Measurements from ENCODE around the gene DAZAP1.

DAZAP1 gene

DNA sequence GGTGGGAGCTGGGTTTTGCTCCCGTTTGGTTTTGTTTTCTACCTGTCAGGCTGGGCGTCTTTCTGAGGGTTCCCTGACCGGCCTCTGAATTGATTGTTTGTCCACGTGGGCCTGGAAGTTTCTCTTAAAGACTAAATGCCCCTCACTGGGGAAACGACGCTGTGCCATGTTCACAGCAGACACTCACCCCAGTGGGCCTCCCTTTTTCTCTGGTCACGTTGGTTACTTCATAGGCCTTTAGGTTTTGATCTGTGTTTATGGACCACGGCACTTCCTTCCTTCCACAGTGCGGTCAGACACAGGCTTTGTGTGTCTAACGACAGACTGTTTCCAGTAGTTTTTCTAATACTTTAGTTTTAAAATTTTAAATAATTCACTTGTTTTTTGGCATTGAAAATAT lies 43.8 kb upstream of the DAZAP1 start:
- no peak overlapping the region for H3K4ac ChIP-seq (ENCODE audit: low read depth, low read length)
- H3K4me2 ChIP-seq (ENCODE audit: low read length) = no peak overlapping the region
- H3K79me1 ChIP-seq (ENCODE audit: low read length) = no peaks in the 10 kb centered on the region
- H3K4me3 ChIP-seq (ENCODE audit: low read length) = no peak overlapping the region
- no peak for DNase-seq
- no peak overlapping the region for H2BK120ac ChIP-seq (ENCODE audit: low read depth, low read length)
- H3K56ac ChIP-seq (ENCODE audit: low read length) = no peak overlapping the region
- H3K9ac ChIP-seq (ENCODE audit: low read length) = no peak overlapping the region
- H2BK5ac ChIP-seq (ENCODE audit: low read length) = no peak overlapping the region
- H4K8ac ChIP-seq (ENCODE audit: low read depth, low read length) = no peak overlapping the region
- H3K27ac ChIP-seq (ENCODE audit: low read depth, low read length) = no peak overlapping the region
- peaks cover 4% of the 10 kb centered on the region for H3K79me2 ChIP-seq (ENCODE audit: control insufficient read depth, insufficient read depth, low read length)
- H4K5ac ChIP-seq (ENCODE audit: low read length) = no peak overlapping the region
- H3K23ac ChIP-seq (ENCODE audit: low read length) = no peak overlapping the region
- H3K36me3 ChIP-seq (ENCODE audit: control insufficient read depth, insufficient read depth, low read length) = peaks cover 3% of the 10 kb centered on the region
- no peaks in the 10 kb centered on the region for H3K27me3 ChIP-seq (ENCODE audit: insufficient read depth, low read length, poor library complexity)
- no peak overlapping the region for H2AK5ac ChIP-seq (ENCODE audit: low read length)
- H3K4me1 ChIP-seq (ENCODE audit: control insufficient read depth, low read depth, low read length) = no peaks in the 10 kb centered on the region
- no peak overlapping the region for H2BK15ac ChIP-seq (replicated peaks; ENCODE audit: low read depth)
- no CpG with 5 or more reads among the region's 10 CpGs for WGBS (ENCODE audit: extremely low coverage, insufficient coverage, low lambda C conversion rate)
- H3K18ac ChIP-seq (ENCODE audit: low read length) = no peak overlapping the region

DNA sequence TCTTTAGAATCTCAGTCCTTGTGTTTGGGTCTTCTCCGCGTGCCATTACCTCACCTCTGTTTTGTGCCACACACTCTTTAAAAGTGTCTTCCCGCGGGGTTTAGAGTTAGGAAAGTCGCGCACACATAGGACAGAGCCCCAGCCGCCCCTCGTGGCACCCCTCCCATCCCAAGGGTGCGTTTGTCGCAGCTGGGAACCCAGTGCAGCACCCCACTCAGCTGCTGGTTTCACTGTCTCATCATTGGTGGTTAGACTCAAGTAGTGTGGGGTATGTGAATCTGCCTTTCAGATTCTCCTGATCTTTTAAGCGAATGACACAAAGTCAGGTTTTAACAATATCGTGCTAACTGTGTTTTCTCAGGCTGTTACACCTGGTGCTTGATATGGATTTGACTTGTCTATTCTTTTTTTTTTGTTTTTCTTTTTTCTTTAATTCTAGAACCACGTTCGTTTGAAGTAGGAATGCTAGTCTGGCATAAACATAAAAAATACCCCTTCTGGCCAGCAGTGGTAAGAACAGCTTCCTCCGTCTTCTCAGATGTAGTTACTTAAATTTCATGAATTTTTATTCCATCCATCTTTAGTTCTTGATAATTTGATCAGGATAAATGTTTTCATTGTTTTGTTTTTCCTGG lies 43.2 kb upstream of the DAZAP1 start:
- no peak overlapping the region for H2BK120ac ChIP-seq (ENCODE audit: low read depth, low read length)
- H3K18ac ChIP-seq (ENCODE audit: low read length) = no peak overlapping the region
- no peak overlapping the region for H3K4ac ChIP-seq (ENCODE audit: low read depth, low read length)
- peaks cover 3% of the 10 kb centered on the region for H3K36me3 ChIP-seq (ENCODE audit: control insufficient read depth, insufficient read depth, low read length)
- H3K27ac ChIP-seq (ENCODE audit: low read depth, low read length) = no peak overlapping the region
- no peak overlapping the region for H2BK5ac ChIP-seq (ENCODE audit: low read length)
- no peak overlapping the region for H3K23ac ChIP-seq (ENCODE audit: low read length)
- H3K27me3 ChIP-seq (ENCODE audit: insufficient read depth, low read length, poor library complexity) = no peaks in the 10 kb centered on the region
- H3K9ac ChIP-seq (ENCODE audit: low read length) = no peak overlapping the region
- no peak overlapping the region for H2BK15ac ChIP-seq (replicated peaks; ENCODE audit: low read depth)
- H3K4me1 ChIP-seq (ENCODE audit: control insufficient read depth, low read depth, low read length) = no peaks in the 10 kb centered on the region
- H4K8ac ChIP-seq (ENCODE audit: low read depth, low read length) = no peak overlapping the region
- H3K79me1 ChIP-seq (ENCODE audit: low read length) = no peaks in the 10 kb centered on the region
- no CpG with 5 or more reads among the region's 15 CpGs for WGBS (ENCODE audit: extremely low coverage, insufficient coverage, low lambda C conversion rate)
- H4K5ac ChIP-seq (ENCODE audit: low read length) = no peak overlapping the region
- no peak overlapping the region for H3K4me2 ChIP-seq (ENCODE audit: low read length)
- H3K4me3 ChIP-seq (ENCODE audit: low read length) = no peak overlapping the region
- DNase-seq = no peak
- no peak overlapping the region for H3K56ac ChIP-seq (ENCODE audit: low read length)
- peaks cover 4% of the 10 kb centered on the region for H3K79me2 ChIP-seq (ENCODE audit: control insufficient read depth, insufficient read depth, low read length)
- H2AK5ac ChIP-seq (ENCODE audit: low read length) = no peak overlapping the region

DNA sequence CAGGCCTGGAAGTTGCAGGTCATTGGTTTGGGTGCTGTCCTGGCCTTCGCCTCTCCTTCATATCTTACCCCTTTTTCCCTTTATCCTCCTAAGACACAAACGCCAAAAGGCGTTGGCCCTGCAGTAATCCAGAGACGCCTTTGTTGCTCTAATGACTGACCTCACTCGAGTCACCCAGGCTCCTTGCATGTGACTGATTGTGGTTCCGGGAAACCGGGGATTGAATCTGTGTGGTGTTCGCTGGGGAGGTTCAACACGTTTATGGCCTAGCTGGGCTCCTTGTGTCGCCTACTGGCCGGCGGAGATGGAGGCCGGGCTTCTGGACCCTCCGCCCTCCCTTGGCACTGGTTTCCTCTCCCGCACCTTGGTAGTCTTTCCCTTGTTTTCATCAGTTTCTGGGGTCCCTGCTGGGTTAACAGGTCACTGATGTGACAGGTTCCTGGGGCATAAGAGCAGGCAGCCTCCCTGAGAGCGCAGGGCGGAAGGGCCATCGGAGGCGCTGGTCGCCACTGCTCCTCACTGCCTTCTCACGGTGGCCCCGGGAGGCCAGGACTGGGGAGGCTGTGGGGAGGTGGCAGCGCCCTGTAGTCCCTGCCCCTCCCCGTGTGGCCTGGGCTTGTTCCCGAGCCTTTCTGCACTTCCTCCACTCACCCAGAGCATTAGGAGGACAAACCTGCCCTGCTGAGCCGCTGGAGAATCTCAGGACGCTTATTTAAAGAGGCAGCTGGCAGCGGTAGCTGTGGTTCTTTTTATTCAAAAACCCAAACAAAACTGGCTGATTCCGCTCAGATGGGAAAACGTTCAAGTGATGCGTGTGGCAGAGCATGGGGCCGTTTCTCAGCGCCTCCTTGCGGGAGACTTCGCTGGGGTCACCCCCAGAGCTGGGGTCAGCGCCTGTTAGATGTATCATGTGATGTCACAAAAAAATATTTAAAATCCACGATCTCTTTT lies 41.8 kb upstream of the DAZAP1 start:
- no peaks in the 10 kb centered on the region for H3K4me1 ChIP-seq (ENCODE audit: control insufficient read depth, low read depth, low read length)
- no peaks in the 10 kb centered on the region for H3K79me2 ChIP-seq (ENCODE audit: control insufficient read depth, insufficient read depth, low read length)
- no peak overlapping the region for H2BK15ac ChIP-seq (replicated peaks; ENCODE audit: low read depth)
- H3K9ac ChIP-seq (ENCODE audit: low read length) = no peak overlapping the region
- H3K18ac ChIP-seq (ENCODE audit: low read length) = no peak overlapping the region
- H3K27me3 ChIP-seq (ENCODE audit: insufficient read depth, low read length, poor library complexity) = no peaks in the 10 kb centered on the region
- DNase-seq = no peak
- no peak overlapping the region for H4K5ac ChIP-seq (ENCODE audit: low read length)
- no peak overlapping the region for H3K23ac ChIP-seq (ENCODE audit: low read length)
- peaks cover 3% of the 10 kb centered on the region for H3K36me3 ChIP-seq (ENCODE audit: control insufficient read depth, insufficient read depth, low read length)
- WGBS (ENCODE audit: extremely low coverage, insufficient coverage, low lambda C conversion rate) = no CpG with 5 or more reads among the region's 37 CpGs
- H3K4me2 ChIP-seq (ENCODE audit: low read length) = no peak overlapping the region
- no peak overlapping the region for H3K56ac ChIP-seq (ENCODE audit: low read length)
- no peak overlapping the region for H3K27ac ChIP-seq (ENCODE audit: low read depth, low read length)
- no peaks in the 10 kb centered on the region for H3K79me1 ChIP-seq (ENCODE audit: low read length)
- no peak overlapping the region for H2BK120ac ChIP-seq (ENCODE audit: low read depth, low read length)
- H3K4me3 ChIP-seq (ENCODE audit: low read length) = no peak overlapping the region
- no peak overlapping the region for H2AK5ac ChIP-seq (ENCODE audit: low read length)
- H3K4ac ChIP-seq (ENCODE audit: low read depth, low read length) = no peak overlapping the region
- no peak overlapping the region for H4K8ac ChIP-seq (ENCODE audit: low read depth, low read length)
- no peak overlapping the region for H2BK5ac ChIP-seq (ENCODE audit: low read length)

DNA sequence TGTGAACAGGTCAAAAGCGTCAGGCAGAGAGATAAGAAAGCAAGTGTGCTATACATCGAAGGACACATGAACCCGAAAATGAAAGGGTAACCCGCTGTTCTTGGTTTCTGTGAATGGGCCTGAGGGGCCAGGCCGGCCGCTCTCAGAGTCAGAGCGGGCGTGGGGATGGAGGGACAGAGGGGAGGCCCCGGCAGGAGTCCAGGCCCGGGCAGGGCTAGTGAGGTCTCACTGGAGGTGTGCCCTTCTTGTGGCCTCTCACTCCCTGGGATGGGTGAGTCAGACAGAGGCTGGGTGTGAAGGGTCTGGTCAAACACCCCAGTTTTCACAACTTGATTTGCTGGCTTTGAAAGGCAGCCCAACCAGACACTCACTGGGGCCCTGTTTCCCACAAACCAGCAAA lies 41.1 kb upstream of the DAZAP1 start:
- peaks cover 7% of the 10 kb centered on the region for H3K36me3 ChIP-seq (ENCODE audit: control insufficient read depth, insufficient read depth, low read length)
- no peak overlapping the region for H2BK15ac ChIP-seq (replicated peaks; ENCODE audit: low read depth)
- no peak overlapping the region for H3K18ac ChIP-seq (ENCODE audit: low read length)
- no peak overlapping the region for H3K4me2 ChIP-seq (ENCODE audit: low read length)
- no peak overlapping the region for H2BK5ac ChIP-seq (ENCODE audit: low read length)
- no peak overlapping the region for H3K4ac ChIP-seq (ENCODE audit: low read depth, low read length)
- no peaks in the 10 kb centered on the region for H3K79me2 ChIP-seq (ENCODE audit: control insufficient read depth, insufficient read depth, low read length)
- no peak overlapping the region for H4K5ac ChIP-seq (ENCODE audit: low read length)
- WGBS (ENCODE audit: extremely low coverage, insufficient coverage, low lambda C conversion rate) = no CpG with 5 or more reads among the region's 10 CpGs
- H3K4me1 ChIP-seq (ENCODE audit: control insufficient read depth, low read depth, low read length) = no peaks in the 10 kb centered on the region
- no peak overlapping the region for H2AK5ac ChIP-seq (ENCODE audit: low read length)
- no peak overlapping the region for H3K9ac ChIP-seq (ENCODE audit: low read length)
- H3K27me3 ChIP-seq (ENCODE audit: insufficient read depth, low read length, poor library complexity) = no peaks in the 10 kb centered on the region
- no peak overlapping the region for H2BK120ac ChIP-seq (ENCODE audit: low read depth, low read length)
- H3K27ac ChIP-seq (ENCODE audit: low read depth, low read length) = no peak overlapping the region
- H3K79me1 ChIP-seq (ENCODE audit: low read length) = no peaks in the 10 kb centered on the region
- no peak overlapping the region for H3K4me3 ChIP-seq (ENCODE audit: low read length)
- H4K8ac ChIP-seq (ENCODE audit: low read depth, low read length) = no peak overlapping the region
- H3K23ac ChIP-seq (ENCODE audit: low read length) = no peak overlapping the region
- no peak for DNase-seq
- no peak overlapping the region for H3K56ac ChIP-seq (ENCODE audit: low read length)

DNA sequence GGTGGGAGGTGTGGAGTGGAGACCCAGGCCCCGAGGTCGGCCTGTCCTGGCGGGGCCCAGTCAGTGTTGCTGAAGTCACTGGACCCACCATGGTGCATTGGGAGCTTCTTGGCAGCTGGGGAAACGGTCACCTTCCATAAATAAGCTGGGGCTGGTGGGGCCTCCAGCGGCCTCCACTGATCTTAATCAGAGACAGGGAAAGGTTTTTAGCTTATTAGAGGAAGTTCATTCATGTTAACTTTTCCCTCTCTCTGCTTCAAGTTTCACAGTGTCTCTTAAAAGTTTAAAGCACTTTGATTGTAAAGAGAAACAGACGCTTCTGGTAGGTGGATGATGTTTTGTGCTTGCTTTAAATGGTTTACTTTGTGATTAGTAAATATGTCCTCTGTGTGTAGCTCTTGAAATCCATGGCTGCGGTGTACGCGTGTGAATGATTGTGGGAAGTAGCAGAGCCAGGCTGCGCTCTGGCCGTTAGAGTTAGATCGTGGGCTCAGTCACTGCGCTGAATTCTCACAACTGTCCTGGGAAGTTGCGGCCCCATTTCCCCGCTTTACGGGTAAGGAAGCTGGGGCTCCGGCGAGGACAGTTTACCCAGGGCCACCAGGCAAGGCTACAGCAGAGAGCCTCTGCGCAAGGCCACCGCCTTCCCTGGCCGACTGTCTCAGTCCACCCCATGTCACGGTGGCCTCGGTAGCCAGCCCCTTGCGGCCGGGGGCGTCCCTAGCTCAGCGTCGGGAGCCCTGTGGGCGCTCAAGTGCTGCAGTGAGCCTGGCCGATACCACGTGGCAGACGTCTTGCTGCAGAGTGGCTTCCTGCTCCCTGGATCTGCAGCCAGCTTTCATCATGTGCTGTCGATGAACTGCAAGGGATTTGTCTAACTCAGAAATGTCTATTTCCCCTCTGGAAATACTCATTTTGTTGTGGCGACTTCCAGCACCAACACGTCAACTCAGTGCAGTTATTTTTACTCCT lies 40.2 kb upstream of the DAZAP1 start:
- no peak overlapping the region for H4K8ac ChIP-seq (ENCODE audit: low read depth, low read length)
- H4K5ac ChIP-seq (ENCODE audit: low read length) = no peak overlapping the region
- H3K18ac ChIP-seq (ENCODE audit: low read length) = no peak overlapping the region
- no peak overlapping the region for H3K4me3 ChIP-seq (ENCODE audit: low read length)
- H3K9ac ChIP-seq (ENCODE audit: low read length) = no peak overlapping the region
- H3K56ac ChIP-seq (ENCODE audit: low read length) = no peak overlapping the region
- peaks cover 8% of the 10 kb centered on the region for H3K36me3 ChIP-seq (ENCODE audit: control insufficient read depth, insufficient read depth, low read length)
- no peak overlapping the region for H3K4ac ChIP-seq (ENCODE audit: low read depth, low read length)
- no peak overlapping the region for H3K4me2 ChIP-seq (ENCODE audit: low read length)
- no peaks in the 10 kb centered on the region for H3K79me2 ChIP-seq (ENCODE audit: control insufficient read depth, insufficient read depth, low read length)
- H3K79me1 ChIP-seq (ENCODE audit: low read length) = no peaks in the 10 kb centered on the region
- no peaks in the 10 kb centered on the region for H3K4me1 ChIP-seq (ENCODE audit: control insufficient read depth, low read depth, low read length)
- H3K27ac ChIP-seq (ENCODE audit: low read depth, low read length) = no peak overlapping the region
- no peak for DNase-seq
- H2BK120ac ChIP-seq (ENCODE audit: low read depth, low read length) = no peak overlapping the region
- H2BK5ac ChIP-seq (ENCODE audit: low read length) = no peak overlapping the region
- no peak overlapping the region for H3K23ac ChIP-seq (ENCODE audit: low read length)
- H3K27me3 ChIP-seq (ENCODE audit: insufficient read depth, low read length, poor library complexity) = no peaks in the 10 kb centered on the region
- no peak overlapping the region for H2AK5ac ChIP-seq (ENCODE audit: low read length)
- no peak overlapping the region for H2BK15ac ChIP-seq (replicated peaks; ENCODE audit: low read depth)
- WGBS (ENCODE audit: extremely low coverage, insufficient coverage, low lambda C conversion rate) = no CpG with 5 or more reads among the region's 35 CpGs

Data from mesendoderm (in vitro differentiated cells).